Osteocyte (in vitro differentiated cells): ENCODE measurements around the gene PTOV1. TPM values are rescaled to one million over a fixed set of nuclear protein-coding genes. Genes with fewer than 3 reads are reported as not detected.

Experiments
- DNase-seq: peaks from one replicate; pipeline ENCODE4 v3.0.0; 2021; ENCODE audit warnings: mixed read lengths; ENCODE audit not compliant: unreplicated experiment; ENCODE audit errors: extremely low spot score
- H3K27ac Mint-ChIP-seq: one replicate; pipeline ENCODE4 v1.8.0; 2021; ENCODE audit warnings: mild to moderate bottlenecking, mixed read lengths; ENCODE audit not compliant: unreplicated experiment
- H3K27me3 Mint-ChIP-seq: one replicate; pipeline ENCODE4 v1.8.0; 2021; ENCODE audit warnings: mixed read lengths; ENCODE audit not compliant: unreplicated experiment
- H3K36me3 Mint-ChIP-seq: one replicate; pipeline ENCODE4 v1.8.0; 2021; ENCODE audit warnings: mixed read lengths; ENCODE audit not compliant: unreplicated experiment
- H3K4me1 Mint-ChIP-seq: one replicate; pipeline ENCODE4 v1.8.0; 2021; ENCODE audit warnings: mixed read lengths; ENCODE audit not compliant: unreplicated experiment
- H3K4me3 Mint-ChIP-seq: one replicate; pipeline ENCODE4 v1.8.0; 2021; ENCODE audit warnings: mild to moderate bottlenecking, moderate library complexity, mixed read lengths; ENCODE audit not compliant: unreplicated experiment
- H3K9me3 Mint-ChIP-seq: one replicate; pipeline ENCODE4 v1.8.0; 2021; ENCODE audit warnings: mixed read lengths; ENCODE audit not compliant: unreplicated experiment
- total RNA-seq: library from RNA; stranded (reverse); gene quantifications from 2 replicates; pipeline ENCODE4 v1.2.1, GENCODE V29; 2021
- TF ChIP-seq, protein P1 (sequence below): fragments of 200-600 bp; sonication (generic); IDR thresholded peaks from 2 replicates; pipeline ENCODE4 v1.5.0; 2021; ENCODE audit warnings: antibody characterized with exemption, mild to moderate bottlenecking, moderate library complexity

Gene PTOV1
- total RNA-seq, 1 donor from 2014 or later: 295 TPM

DNA sequence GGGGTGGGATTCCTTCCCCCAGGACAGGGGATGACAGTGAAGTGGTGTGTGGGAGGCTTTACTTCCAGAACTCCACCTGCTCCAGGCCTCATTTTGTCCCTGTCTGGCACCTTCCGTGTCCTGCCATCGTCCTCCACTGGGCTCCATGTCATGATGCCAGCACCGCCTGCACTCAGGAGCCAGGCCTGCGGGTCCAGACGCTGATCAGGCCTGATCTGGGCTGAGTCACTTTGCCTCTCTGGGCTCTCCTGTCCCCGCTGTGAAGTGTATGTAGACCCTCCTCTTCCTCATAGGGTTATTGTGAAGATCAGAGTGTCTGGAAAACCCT, 47.5 kb upstream of the PTOV1 start:
- Mint-ChIP-seq H3K4me1 (peaks cover 2% of the 10 kb centered on the region), H3K27me3 (no peaks in the 10 kb centered on the region), H3K4me3 (no peak overlapping the region), H3K27ac (peak overlapping the region; percentile 14), H3K36me3 (peaks cover 24% of the 10 kb centered on the region), H3K9me3 (no peaks in the 10 kb centered on the region)
- no peak for DNase-seq
- TF ChIP-seq, protein P1, sequence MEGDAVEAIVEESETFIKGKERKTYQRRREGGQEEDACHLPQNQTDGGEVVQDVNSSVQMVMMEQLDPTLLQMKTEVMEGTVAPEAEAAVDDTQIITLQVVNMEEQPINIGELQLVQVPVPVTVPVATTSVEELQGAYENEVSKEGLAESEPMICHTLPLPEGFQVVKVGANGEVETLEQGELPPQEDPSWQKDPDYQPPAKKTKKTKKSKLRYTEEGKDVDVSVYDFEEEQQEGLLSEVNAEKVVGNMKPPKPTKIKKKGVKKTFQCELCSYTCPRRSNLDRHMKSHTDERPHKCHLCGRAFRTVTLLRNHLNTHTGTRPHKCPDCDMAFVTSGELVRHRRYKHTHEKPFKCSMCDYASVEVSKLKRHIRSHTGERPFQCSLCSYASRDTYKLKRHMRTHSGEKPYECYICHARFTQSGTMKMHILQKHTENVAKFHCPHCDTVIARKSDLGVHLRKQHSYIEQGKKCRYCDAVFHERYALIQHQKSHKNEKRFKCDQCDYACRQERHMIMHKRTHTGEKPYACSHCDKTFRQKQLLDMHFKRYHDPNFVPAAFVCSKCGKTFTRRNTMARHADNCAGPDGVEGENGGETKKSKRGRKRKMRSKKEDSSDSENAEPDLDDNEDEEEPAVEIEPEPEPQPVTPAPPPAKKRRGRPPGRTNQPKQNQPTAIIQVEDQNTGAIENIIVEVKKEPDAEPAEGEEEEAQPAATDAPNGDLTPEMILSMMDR: no peak

GRCh38 chr19:49805822-49806619, 44.9 kb upstream of the PTOV1 start:
- no peaks in the 10 kb centered on the region for H3K27me3 Mint-ChIP-seq
- peaks cover 12% of the 10 kb centered on the region for H3K4me1 Mint-ChIP-seq
- H3K27ac Mint-ChIP-seq: peak overlapping the region; percentile 21
- DNase-seq: no peak
- H3K9me3 Mint-ChIP-seq: no peaks in the 10 kb centered on the region
- H3K36me3 Mint-ChIP-seq: peaks cover 15% of the 10 kb centered on the region
- TF ChIP-seq, protein P1: no peak
- H3K4me3 Mint-ChIP-seq: no peak overlapping the region

GRCh38 chr19:49806620-49806959, 44.4 kb upstream of the PTOV1 start:
- H3K27ac Mint-ChIP-seq: peak overlapping the region; percentile 21
- no peak overlapping the region for H3K4me3 Mint-ChIP-seq
- peaks cover 12% of the 10 kb centered on the region for H3K4me1 Mint-ChIP-seq
- no peaks in the 10 kb centered on the region for H3K27me3 Mint-ChIP-seq
- H3K9me3 Mint-ChIP-seq: no peaks in the 10 kb centered on the region
- DNase-seq: no peak
- H3K36me3 Mint-ChIP-seq: peaks cover 15% of the 10 kb centered on the region
- TF ChIP-seq, protein P1: no peak

GRCh38 chr19:49807058-49807903, 43.7 kb upstream of the PTOV1 start:
- no peak for DNase-seq
- no peak overlapping the region for H3K4me3 Mint-ChIP-seq
- peak overlapping the region; percentile 18 for H3K27ac Mint-ChIP-seq
- no peaks in the 10 kb centered on the region for H3K9me3 Mint-ChIP-seq
- peaks cover 15% of the 10 kb centered on the region for H3K36me3 Mint-ChIP-seq
- H3K4me1 Mint-ChIP-seq: peaks cover 11% of the 10 kb centered on the region
- no peaks in the 10 kb centered on the region for H3K27me3 Mint-ChIP-seq
- TF ChIP-seq, protein P1: no peak
